Measurements from ENCODE around the gene CCND3.

DNA sequence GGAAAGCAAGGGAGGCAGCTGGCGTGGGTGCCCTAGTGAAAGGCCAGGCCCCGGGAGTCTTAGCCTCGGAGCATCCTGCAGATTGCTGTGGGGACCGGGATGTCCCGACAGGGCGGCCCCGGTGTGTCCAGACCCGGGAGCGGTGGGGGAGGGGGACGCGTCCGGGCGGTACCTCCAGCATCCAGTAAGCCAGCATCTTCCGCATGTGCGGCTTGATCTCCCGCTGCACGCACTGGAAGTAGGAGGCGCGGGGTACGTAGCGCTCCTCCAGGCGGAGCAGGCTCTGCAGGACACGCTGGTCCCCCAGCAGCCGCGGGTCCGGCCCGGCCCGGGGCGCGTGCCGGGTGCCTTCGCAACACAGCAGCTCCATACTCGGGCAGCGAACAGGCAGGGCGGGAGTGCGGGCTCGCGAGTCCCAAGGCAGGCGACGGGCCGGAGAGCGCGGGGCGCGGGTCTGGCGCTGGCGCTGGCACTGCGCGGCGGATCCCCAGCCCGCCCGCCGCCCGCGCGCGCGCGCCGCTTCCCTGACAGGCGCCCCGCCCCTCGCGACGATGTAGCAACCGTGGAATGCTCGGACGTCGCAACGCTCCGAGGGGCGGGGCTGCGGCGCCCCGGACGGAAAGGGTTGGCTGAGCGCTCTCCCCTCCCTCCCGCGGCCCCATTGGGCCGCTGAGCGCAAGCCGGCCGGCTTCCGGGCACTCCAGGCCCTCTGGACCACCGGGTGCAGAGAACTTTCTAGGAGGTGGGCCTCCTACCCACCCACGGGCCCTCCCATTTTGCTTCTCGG is at the start of gene CCND3:
- TF ChIP-seq POLR2A (IDR thresholded peaks at IDR 0.05; ENCODE audit: low read depth, low read length) (no peak), TAF1 (IDR thresholded peaks at IDR 0.05; ENCODE audit: low read depth, low read length) (no peak)

Data from GM12891 (cell line).